ENCODE results near the gene NAPB.
A peak's percentile ranks its signal among the peaks of the same experiment; 100 is the strongest.
"Not testable (repeated sequence)": the region's sequence is repeated elsewhere in the genome, so short reads cannot be mapped to it uniquely, and the experiment has no call there.

Gene NAPB

DNA sequence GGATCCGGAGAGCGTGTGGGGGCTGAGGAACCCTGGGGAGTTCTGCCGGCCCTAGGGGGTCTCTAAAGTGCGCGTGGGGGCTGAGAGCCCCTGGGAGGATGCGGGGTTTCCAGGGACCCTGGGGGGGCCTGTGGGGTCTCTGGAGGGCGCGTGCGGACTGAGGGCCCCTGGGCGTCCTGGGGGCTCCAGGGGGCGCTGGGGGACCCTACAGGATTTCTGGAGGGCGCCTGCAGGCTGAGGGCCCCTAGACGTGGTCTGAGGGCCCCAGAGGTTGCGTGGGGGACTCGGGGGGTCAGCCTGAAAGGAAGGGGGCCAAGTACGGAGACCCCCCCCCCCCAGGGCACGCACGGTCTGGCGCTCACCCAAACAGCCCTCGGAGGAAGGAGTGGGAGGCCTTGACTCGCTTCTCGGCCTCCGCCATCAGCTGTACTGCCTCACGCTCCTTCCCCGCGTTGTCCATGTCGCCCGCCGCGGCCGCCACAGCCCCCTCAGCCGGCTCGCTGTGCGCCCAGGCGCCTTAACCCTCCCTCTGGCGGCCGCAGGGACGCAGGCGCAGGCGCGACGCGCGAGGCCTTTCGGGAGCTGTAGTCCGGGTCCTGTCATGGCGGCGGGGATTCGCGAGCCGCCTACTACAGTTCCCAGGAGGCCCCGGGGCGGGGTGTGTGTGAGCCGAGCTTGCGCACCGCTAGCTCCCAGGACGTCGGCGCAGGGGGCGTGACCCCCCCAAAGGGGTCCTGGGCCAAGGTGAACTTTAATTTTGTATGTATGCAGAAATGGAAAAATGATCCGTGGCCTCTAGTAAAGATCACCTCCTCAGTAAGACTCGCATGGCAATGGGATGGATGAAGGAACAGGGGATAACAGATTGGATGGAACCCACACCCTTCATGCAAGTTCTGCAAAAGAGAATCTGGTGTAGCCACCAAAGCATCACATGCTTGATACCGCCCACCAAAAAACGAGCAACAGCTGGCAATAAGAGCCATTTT lies at the start of gene NAPB:
Gene NAPB, minus strand, starts transcription at position 546 of the 989 bp plus-strand sequence. Its CDS starts 86 bp downstream, at position 460.
- peak; percentile 88 for DNase-seq

DNA sequence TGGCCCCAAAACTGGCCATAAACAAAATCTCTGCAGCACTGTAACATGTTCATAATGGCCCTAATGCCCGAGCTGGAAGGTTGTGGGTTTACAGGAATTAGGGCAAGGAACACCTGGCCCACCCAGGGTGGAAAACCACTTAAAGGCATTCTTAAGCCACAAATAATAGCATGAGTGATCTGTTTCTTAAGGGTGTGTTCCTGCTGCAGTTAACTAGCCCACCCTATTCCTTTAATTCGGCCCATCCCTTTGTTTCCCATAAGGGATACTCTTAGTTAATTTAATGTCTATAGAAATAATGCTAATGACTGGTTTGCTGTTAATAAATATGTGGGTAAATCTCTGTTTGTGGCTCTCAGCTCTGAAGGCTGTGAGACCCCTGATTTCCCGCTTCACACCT lies 45.7 kb upstream of the NAPB start:
- not testable (repeated sequence) for DNase-seq

DNA sequence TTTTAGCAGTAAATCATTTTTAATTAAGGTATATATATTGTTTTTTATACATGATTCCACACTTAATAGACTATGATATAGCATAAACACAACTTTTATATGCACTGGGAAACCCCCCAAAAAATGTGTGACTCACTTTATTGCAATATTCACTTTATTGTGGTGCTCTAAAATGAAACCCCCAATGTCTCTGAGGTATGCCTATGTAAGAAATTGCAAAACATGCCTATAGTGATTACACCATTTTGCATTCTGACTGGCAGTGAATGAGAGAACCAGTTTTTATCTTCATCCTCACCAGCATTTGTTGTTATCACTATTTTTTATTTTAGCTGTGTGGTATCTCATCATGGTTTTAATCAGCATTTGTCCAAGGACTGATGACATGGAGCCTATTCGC lies 39.9 kb upstream of the NAPB start:
- no peak for DNase-seq

DNA sequence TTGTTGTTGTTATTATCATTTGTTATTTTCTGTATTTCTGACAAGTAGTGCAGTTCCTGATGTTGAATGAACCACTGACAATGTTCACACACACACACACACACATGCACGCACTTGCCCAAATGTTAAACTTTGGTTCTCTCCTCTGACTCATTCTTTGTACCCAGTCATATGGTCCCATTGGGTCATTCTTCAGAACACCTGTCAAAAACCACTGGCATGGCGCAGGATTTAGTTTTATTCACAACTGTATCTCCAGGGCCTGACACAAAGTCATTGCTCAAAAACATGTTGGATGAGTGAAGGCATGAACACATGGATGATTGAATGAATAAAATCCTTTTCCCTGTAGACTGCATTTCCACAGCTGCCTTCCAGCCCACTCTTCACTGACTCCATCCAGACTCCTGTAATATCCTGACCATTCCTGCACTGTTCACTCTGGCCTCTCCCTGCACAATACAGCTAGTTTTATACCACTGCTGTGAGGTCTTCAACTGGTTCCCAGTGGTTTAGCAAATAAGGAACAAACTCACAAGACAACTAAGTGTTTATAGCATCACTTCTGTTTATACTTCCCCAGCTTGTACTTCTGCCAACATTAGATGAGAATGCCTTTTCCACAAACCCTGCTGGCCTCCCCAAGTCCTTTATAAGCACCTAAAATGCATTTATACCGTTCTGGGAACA lies 38.3 kb upstream of the NAPB start:
- DNase-seq, result no peak

DNA sequence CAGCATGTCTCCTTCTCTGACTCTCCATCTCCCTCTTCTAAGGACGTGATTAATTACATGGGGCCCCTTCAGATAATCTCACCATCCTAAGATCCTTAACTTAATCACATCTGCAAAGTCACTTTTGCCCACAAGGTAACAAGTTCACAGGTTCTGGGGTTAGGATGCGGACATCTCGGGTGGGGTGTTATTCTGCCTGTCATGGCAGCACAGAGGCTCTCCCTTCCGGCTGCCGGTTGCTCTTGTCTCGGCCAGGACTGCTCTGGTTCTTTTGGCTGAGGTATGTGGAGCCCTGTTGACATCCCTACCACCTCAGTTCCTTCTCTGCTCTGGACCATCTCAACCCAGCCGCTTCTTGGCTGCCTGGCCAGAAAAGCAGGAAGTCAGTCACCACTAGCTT lies 35.6 kb upstream of the NAPB start:
- no peak for DNase-seq

DNA sequence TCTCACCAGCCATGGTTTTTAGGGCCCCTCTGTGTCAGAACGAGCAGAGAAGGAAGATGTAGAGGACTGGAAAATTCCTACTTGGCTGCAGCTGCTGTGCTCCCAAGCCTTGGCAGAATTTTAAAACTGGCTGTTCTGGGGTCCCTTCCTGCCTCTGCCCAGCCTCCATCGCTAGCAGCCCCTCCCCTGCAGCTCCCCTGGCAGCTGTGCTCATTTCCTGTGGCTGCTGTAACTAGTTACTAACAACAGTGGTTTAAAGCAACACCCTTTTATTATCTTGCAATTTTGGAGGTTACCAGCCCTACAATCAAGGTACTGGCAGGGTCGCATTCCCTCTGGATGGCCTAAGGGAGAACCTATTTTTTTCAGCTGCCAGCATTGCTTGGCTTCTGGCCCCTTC lies 35.1 kb upstream of the NAPB start:
- DNase-seq, result no peak

DNA sequence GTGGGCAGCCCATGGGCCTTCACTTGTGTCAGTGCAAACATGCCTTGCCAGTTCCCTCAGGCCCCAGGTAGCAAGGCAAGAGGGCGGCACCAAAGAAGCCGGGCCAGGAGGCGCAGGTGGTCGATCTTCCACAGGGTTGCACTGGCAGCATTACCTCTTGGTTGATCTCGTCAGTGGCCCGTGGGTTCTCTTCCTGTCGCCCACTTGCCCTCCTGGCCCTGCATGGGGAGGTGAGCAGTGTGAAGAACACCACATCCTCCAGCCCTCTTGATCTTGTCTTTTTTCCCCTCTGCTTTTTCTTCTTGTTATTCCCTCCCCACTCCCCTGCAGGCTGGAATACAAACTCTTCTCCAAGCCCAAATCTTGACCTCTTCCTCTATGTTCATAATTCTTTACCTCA lies 34.4 kb upstream of the NAPB start:
- no peak for DNase-seq

DNA sequence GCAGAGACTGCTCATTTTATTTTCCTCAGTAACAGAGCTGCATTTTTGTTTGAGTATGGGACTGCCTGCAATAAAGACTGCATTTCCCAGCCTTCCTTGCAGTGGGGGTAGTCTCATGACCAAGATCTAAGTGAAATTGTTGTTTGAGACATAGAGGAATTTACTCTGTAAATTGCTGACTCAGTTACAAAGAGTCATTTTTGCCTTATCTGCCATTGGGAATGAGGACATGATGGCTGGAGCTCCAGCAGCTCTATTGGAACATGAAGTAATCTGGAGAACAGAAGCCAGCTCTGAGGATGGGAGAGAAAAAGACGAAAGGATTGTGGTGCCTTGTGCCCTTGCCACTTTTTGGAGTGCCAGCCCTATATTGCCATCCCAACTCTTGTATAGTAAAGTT lies 33.5 kb upstream of the NAPB start:
- no peak for DNase-seq

DNA sequence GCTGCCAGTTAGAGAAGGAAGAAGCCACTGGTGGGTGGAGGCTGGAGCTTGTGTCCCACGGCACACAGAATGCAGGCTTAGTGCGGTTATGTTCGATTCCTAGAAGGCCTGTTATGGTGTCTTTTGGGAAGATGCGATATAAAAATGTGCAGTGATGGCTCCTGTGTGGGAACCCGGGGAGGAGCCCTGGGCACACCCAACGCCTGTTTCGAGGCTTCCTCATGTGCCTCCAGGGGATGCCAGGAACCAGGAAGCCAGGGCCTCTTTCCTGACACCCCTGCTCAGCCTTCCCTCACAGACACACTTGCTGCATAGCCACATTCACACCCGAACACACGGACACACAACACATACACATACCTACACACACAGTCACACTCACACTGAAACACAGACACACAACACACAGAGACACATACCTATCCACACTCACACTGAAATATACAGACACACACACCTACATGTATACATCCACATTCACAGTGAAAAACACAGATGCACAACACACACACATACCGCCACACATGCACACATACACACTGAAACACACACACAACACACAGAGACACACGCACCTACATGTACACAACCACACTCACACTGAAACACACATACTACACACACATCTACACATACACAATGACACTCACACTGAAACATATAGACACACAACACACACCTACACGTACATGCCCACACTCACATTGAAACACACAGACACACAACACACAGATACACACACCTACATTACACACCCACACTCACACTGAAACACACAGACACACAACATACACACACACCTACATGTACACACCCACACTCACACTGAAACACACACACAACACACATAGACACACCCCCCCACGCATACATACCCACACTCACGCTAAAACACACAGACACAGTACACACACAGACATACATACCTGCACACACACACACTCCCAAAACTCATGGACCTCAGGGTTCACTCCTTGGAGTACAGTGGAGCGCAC lies 32.6 kb upstream of the NAPB start:
- no peak for DNase-seq

DNA sequence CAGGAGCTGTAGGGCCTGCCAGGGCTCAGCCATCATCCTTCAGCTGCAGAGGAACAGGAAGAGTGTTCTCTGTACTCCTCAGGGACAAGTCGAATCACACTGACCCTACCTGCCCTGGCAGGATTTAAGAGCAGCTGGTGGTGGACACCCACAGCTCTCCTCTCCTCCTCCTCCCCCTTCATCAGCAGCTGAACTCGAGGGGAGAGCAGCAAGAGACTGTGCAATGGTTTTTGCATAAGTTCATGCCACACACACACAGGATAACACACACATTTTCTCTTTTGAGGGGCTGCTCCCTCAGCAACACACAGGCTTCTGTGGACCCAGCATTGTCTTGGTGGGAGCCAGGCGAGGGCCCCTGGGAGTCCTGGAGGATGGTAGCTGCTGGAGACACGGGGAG lies 31.5 kb upstream of the NAPB start, which contains the start of gene CST11:
Gene CST11, minus strand, starts transcription at position 101 of the 400 bp plus-strand sequence. Its CDS starts 65 bp downstream, at position 36.
- no peak for DNase-seq

DNA sequence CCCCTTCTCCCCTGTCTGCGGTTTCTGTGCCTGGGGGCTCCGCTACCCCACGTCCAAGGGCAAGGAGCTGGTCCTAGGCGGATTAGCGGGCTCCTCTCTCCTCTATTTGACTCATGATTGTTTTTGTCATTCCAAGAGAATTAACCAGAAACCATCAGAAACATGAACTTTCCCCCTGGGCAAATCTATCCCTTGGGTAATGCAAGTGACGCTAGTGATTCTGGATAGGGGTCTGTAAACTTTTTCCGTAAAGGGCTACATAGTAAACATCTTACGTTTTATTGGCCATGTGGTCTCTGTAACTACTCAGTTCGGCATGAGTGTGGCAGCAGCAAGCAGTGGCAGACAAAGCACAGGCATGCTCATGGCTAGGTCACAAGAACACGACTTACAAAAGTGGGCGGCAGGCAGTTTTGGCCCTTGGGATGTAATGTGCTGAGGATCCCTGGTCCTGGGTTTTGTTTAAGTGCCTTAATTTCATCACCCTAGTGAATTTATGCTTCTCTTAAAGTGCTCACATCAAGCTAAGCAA lies 30.7 kb upstream of the NAPB start:
- DNase-seq, result no peak

DNA sequence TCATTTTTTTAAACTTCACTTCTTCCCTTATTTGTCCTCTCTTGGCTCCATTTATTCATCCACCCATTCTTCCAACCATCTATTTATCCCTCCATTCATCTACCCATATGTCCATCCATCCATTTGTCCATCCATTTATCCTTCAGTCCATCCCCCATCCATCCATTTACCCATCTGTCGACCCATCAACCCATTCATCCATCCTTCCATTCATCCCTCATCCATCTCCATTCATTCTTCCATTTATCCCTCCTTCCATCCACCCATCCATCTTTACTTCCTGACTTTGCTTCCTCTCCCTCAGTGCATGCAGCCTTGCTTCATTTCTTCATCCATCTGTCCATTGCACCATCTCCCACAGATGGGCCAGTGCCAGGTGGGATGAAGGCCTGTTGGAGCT lies 29.6 kb upstream of the NAPB start:
- DNase-seq, result no peak

DNA sequence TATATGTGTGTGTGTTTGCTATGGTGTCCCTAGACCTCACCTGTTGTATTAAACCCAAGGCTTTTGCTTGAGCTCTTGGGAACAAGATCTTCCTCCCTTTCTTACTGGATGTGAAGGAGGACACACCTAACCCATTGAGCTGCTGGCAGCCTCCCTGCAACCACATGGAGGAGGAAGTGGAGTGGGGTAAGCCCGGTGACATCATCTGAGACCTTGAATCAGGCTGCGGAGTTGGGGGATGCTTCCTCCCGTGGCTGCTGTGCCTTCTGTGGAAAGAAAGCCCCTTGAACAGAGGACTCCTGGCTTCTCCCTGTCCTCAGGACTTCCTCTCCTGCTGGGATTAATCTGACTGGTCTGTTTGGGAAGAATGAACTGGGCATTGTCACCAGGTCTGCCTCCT lies 28.1 kb upstream of the NAPB start:
- DNase-seq, result no peak

DNA sequence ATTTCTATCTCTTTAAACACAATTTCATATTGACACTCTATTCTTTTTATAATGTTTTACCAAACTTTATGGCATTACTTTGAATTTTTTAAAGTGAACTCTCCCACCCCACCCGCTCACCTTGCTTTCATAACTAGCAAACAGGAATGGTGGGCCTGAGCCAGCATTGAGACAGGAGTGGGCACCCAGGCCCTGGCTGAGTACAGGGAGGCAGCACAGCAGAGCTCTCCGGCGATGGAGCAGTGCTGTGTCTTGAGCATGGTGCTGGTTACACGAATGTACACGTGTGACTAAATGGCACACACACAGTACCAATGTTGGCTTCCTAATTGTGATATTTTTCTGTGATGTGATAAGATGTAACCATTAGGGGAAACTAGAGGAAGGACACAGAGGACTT lies 26.9 kb upstream of the NAPB start:
- DNase-seq, result no peak

DNA sequence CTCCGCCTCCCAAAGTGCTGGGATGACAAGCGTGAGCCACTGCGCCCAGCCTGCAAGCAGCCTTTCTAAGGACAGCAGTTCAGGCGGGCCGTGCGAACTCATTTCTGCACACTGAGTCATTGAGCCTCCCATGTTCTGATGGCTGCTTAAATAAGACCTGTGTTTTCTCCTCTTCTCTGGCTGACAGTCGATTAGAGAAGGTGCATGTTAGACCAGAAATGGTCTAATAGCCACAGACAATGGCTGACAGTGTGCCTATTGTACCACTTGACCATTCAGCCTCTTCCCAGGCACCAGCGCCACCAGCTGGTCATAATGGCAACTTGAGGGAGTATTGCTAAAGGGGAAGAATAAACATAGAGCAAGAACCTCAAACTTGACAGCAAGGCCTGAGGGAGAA lies 25.2 kb upstream of the NAPB start:
- DNase-seq, result peak; percentile 2

DNA sequence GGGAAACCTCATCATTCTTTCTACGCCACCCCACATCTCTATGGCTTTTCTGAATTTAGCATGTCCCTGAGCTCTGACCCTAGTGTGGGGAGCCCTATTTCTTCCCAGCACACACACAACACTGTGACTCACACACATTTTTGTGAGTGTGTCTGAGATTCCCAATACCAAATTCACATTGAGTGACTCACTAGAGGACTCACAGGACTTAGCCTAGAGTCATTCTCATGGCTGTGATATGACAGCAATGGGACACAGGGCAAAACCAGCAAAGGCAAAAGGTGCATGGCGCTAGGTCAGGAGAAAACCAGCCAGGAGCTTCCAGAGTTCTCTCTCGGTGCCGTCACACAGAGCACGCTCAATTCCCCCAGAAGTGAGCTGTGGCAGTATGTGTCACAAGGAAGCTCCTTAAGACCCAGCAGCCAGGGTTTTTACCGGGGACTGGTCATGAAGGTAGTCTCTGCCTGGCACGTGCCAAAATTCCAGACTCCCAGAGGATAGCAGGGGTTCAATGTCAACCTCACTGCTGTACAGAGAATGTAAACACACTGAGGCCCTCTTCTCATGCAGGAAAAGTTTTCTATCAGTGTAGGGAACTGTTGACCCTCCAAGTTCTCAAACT lies 24.4 kb upstream of the NAPB start:
- DNase-seq, result no peak

DNA sequence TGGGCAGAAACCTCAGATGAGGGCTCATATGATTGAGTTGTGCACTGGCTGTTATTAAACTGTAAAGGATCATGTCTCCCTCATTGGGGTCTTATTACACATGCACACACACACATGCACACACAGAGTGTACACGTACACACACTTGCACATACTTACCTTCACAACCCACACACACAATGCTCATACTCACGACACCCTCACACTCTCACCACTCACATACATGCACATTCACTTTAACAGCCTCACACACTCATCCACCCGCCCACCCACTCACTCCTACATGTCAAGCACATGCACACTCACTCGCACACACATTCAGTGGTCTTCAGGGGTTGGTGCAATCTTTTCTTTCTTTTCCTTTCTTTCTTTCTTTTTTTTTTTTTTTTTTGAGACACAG lies 23.6 kb upstream of the NAPB start:
- no peak for DNase-seq

DNA sequence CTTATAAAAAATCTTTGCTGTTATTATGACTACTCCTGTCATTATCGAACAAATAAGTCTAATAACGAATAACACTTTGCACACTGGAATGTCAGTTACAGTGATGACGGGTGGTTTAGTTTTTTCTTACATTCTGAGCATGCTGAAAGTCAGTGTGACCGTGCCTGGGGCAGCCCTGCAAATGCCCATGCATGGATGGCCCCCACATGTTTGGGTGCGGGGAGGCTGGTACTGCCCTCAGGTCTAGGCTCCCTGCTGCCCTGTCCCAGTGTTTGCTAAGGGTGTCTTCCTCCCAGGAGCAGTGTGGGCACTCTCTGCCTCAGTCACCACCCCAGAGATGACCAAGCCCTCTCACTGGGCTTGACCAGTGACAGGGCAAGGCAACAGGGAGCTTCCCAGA lies 21.1 kb upstream of the NAPB start:
- DNase-seq, result no peak

DNA sequence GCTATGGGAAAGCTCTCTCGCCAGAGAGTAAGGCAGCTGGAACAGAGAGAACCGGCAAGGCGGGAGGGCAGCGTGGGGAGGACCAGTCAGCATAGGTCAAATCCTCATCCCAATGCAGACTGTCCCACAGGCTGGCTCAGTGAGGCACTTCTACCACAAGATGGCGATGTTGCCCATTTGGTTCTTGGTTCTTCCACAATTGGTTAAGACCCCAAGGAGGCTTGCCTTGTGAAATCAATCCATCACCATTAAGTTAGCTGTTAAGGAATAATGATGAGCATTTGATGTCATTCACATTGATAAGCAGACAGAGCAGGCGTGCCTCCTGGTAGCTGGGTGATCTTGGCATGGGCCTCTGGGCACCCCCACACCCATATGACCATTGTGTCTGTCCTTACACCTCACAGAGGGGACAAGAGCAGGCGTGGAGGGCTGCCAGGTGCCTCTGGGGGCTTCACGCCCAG lies 20.6 kb upstream of the NAPB start:
- DNase-seq, result peak; percentile 53

DNA sequence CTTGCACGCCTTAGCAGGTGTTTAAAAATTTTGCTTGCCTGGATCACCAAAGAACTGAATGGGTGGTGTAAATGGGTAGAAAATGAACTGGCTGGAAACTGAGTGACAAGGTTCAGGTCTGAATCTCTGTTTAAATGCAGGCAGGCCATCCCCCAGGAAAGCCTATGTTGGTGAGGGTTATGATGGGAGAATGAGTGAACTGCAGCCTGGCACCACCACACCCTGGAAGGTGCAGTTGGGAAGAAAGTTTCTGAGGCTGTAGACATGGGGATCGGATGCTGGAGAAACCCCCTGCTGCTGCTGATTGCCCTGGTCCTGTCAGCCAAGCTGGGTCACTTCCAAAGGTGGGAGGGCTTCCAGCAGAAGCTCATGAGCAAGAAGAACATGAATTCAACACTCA lies 18.7 kb upstream of the NAPB start:
- no peak for DNase-seq

DNA sequence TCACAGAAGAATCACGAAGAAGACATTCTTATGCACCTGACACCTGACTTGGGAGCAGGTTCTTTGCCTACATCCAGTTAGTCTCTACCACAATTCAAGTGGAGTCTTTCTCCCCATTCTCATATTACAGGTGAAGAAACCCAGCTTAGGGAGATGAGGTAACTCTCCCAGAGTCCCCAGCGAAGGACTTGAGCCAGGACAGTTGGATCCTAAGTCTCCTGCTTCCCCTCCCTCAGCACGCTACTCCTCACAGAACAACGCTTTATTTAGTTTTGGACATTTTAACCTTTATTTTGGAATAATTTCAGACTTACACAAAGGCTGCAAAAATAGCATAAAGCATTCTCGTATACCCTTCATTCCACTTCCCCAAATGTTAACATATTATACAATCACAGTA lies 17.4 kb upstream of the NAPB start:
- DNase-seq, result no peak
